HepG2 (cell line): ENCODE measurements around the gene IQGAP3. TPM values are rescaled to one million over a fixed set of nuclear protein-coding genes. Genes with fewer than 3 reads are reported as not detected.

Experiments
- ATAC-seq: fragments of 200-7000 bp; cut with Tn5 transposase; 3 replicates; pipeline ENCODE4 v1.9.1; 2020; ENCODE audit warnings: mild to moderate bottlenecking, moderate library complexity
- BruUV-seq: library from RNA; stranded (reverse); fragments of 400-500 nt; replicated peaks from 2 replicates; lab custom pipeline; 2021; lab: Mats Ljungman, UMichigan
- CTCF ChIA-PET: fragments of 300-600 bp; formaldehyde crosslinking; extraction: SDS; loops from one replicate; lab custom pipeline; 2021; ENCODE audit warnings: low total read pairs, inconsistent platforms, low intra/inter-chr PET ratio; lab: Yijun Ruan, JAX
- POLR2A ChIA-PET: fragments of 350-600 bp; sonication (Branson Sonifier 250); formaldehyde crosslinking; loops from one replicate; lab custom pipeline; 2020; ENCODE audit warnings: antibody characterized with exemption, inconsistent platforms; lab: Yijun Ruan, JAX
- DNase-seq: peaks from one replicate; pipeline ENCODE4 v3.0.0-alpha.2; 2015; ENCODE audit warnings: low spot score
- FAIRE-seq: peaks from 3 replicates; lab custom pipeline; 2011; peaks lifted over from hg19 to GRCh38; lab: Jason Lieb, UNC
- H2AFZ ChIP-seq: one replicate; pipeline ENCODE4 v1.6.1; 2011; ENCODE audit warnings: low read length, inconsistent platforms
- H3K27ac ChIP-seq: fragments of 300-600 bp; 3 replicates; pipeline ENCODE4 v1.8.0; 2011; ENCODE audit warnings: mixed run types, mild to moderate bottlenecking, mixed read lengths, low read length, inconsistent platforms; ENCODE audit not compliant: insufficient read depth; ENCODE audit errors: extremely low read length
- H3K27me3 ChIP-seq, 2 experiments: fragments of 200-600 bp in 1 of 2; 2 replicates in 1 of 2; 3 replicates in 1 of 2; pipeline versions ENCODE4 v1.6.0 to v1.8.0; 2011; ENCODE audit warnings: low read length in 2 of 2, mild to moderate bottlenecking in 2 of 2, moderate library complexity in 2 of 2, inconsistent platforms in 1 of 2; ENCODE audit not compliant: insufficient read depth in 2 of 2, control insufficient read depth in 1 of 2
- H3K36me3 ChIP-seq, 2 experiments: fragments of 200-600 bp in 1 of 2; replicated peaks in 1 of 2; 2 replicates in 1 of 2; 3 replicates in 1 of 2; pipeline versions ENCODE4 v1.5.1 to v1.8.0; 2011; ENCODE audit warnings: low read length in 2 of 2, inconsistent platforms in 1 of 2; ENCODE audit not compliant: insufficient read depth in 2 of 2, control insufficient read depth in 1 of 2
- H3K4me1 ChIP-seq: 2 replicates; pipeline ENCODE4 v1.5.1; 2012; ENCODE audit warnings: low read length, inconsistent platforms; ENCODE audit not compliant: insufficient read depth
- H3K4me2 ChIP-seq: 2 replicates; pipeline ENCODE4 v1.6.0; 2011; ENCODE audit warnings: low read depth, low read length, inconsistent platforms
- H3K4me3 ChIP-seq, 3 experiments: fragments of 200-600 bp in 1 of 3; sonication (generic), shearing (Covaris generic) in 1 of 3; replicated peaks in 1 of 3; 2 replicates each; pipeline ENCODE4 v1.5.1; 2011 to 2016; ENCODE audit warnings: low read length in 3 of 3, inconsistent platforms in 2 of 3, low read depth in 2 of 3, mild to moderate bottlenecking in 2 of 3, control low read depth in 1 of 3, mixed read lengths in 1 of 3; ENCODE audit not compliant: insufficient read depth in 1 of 3
- H3K79me2 ChIP-seq: one replicate; pipeline ENCODE4 v1.6.1; 2011; ENCODE audit warnings: low read length, inconsistent platforms; ENCODE audit not compliant: insufficient read depth
- H3K9ac ChIP-seq: 2 replicates; pipeline ENCODE4 v1.6.0; 2011; ENCODE audit warnings: mild to moderate bottlenecking, low read depth, low read length, inconsistent platforms; ENCODE audit not compliant: insufficient read depth
- H3K9me3 ChIP-seq: 2 replicates; pipeline ENCODE4 v1.5.1; 2012; ENCODE audit warnings: mild to moderate bottlenecking, low read length
- H4K20me1 ChIP-seq: 2 replicates; pipeline ENCODE4 v1.6.0; 2011; ENCODE audit warnings: inconsistent platforms, mild to moderate bottlenecking, low read length, moderate library complexity; ENCODE audit not compliant: insufficient read depth
- POLR2A ChIP-seq, 2 experiments: IDR thresholded peaks; 2 replicates each; pipeline ENCODE4 v1.6.1; 2011; ENCODE audit warnings: low read depth in 2 of 2, low read length in 2 of 2, mild to moderate bottlenecking in 1 of 2, moderate library complexity in 1 of 2; ENCODE audit not compliant: insufficient read depth in 1 of 2
- ZBTB20 ChIP-seq: sonication (generic); formaldehyde crosslinking; IDR thresholded peaks from 2 replicates; pipeline ENCODE4 v1.8.1; 2023; ENCODE audit warnings: missing genetic modification reagents, low read depth, mild to moderate bottlenecking, borderline replicate concordance
- ZNF121 ChIP-seq: sonication (generic); formaldehyde crosslinking; IDR thresholded peaks from 2 replicates; pipeline ENCODE4 v1.5.0; 2020; ENCODE audit warnings: mild to moderate bottlenecking, missing genetic modification reagents
- ZSCAN25 ChIP-seq: sonication (generic); formaldehyde crosslinking; IDR thresholded peaks from 2 replicates; pipeline ENCODE4 v1.8.0; 2022; ENCODE audit warnings: mild to moderate bottlenecking, missing genetic modification reagents
- WGBS: methylation state at CpG from one replicate; pipeline ENCODE4 v1.1.6; 2017; ENCODE audit warnings: low lambda C conversion rate; 5-methylcytosine and 5-hydroxymethylcytosine counted together
- in situ Hi-C: cut with HindIII; loops from 2 replicates; pipeline ENCODE4 v1.10.0; 2017; ENCODE audit warnings: low pct_unique_long_range_greater_than_20kb; ENCODE audit not compliant: extremely low pct_ligation_motif_present
- intact Hi-C: fragments of 100-400 bp; cut with micrococcal nuclease; formaldehyde crosslinking; loops from one replicate; pipeline ENCODE4 v1.10.0; 2022; ENCODE audit not compliant: unreplicated experiment
- polyA plus RNA-seq, 8 experiments: library from polyadenylated mRNA; depleted of rRNA in 3 of 8; stranded (reverse) in 7 of 8; unstranded in 1 of 8; fragments of >200 nt; fragmentation: Illumina TruSeq in 4 of 8; extraction: Trizol in 4 of 8; gene quantifications; 2 replicates each; pipeline versions ENCODE4 v1.2.1 to v1.2.3, GENCODE V29; 2011 to 2016; ENCODE audit warnings: low read depth in 4 of 8, missing spikeins in 1 of 8, mixed read lengths in 1 of 8; ENCODE audit not compliant: insufficient read depth in 1 of 8
- total RNA-seq, 5 experiments: library from RNA; depleted of rRNA; stranded (reverse); fragments of >200 nt; fragmentation: Illumina TruSeq; extraction: Trizol; gene quantifications; 2 replicates each; pipeline ENCODE4 v1.2.3, GENCODE V29; 2016; ENCODE audit warnings: low read depth in 1 of 5

IQGAP3 gene
- total and polyA plus RNA-seq, 2 of the 13 experiments (the other 11 are each of a cell fraction or from before 2014, with no cell fraction given): 13.5 to 14.1 TPM

DNA sequence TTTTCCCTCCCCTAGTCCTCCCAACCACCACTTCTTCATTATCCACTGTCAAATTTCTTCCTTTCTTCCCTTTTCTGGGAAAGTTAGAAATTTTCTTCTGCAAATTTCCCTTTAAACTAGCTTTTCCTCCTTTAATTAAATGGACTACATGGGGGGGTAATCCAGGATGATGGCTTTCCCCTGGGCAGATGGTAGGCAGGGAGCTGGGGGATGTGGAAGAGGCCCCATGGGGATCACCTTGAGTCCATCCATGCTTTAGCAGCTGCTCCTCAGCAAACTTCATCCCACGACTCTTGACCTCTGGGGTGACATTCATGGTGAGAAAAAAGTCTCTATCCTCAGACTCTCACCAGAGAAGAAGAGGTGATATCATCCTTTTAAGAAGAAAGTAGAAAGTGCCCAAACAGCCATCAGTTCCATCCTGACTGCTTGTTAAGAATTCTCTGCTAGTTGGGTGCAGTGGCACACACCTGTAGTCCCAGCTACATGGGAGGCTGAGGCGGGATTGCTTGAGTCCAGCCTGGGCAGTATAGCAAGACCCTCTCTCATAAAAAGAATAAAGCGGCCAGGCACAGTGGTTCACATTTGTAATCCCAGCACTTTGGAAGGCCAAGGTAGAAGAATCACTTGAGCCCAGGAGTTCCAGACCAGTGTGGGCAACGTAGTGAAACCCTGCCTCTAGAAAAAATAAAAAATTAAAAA is 26.5 kb upstream of the IQGAP3 start:
- 100% methylated on average over 4 of the region's 4 CpGs for WGBS
- ATAC-seq (no peak), DNase-seq (no peak), FAIRE-seq (no peak)
- H4K20me1 ChIP-seq: no peaks in the 10 kb centered on the region
- in situ Hi-C loops (no loop called here), intact Hi-C loops (no loop called here)
- H3K9me3 ChIP-seq: no peaks in the 10 kb centered on the region
- no peak overlapping the region for H3K4me3 ChIP-seq
- H3K9ac ChIP-seq: no peak overlapping the region
- POLR2A ChIA-PET: no interaction called here
- H3K27ac ChIP-seq: no peak overlapping the region
- no TSS peak for BruUV-seq
- no peak overlapping the region for H3K4me2 ChIP-seq
- CTCF ChIA-PET: no interaction called here
- no peak overlapping the region for H2AFZ ChIP-seq
- H3K4me1 ChIP-seq: peaks cover 27% of the 10 kb centered on the region
- peaks cover 7 to 41% of the 10 kb centered on the region in 2 experiments for H3K36me3 ChIP-seq
- TF ChIP-seq ZNF121 (CRISPR knock-in tag) (peak; percentile 79), ZBTB20 (no peak)
- H3K27me3 ChIP-seq: no peaks in the 10 kb centered on the region
- H3K79me2 ChIP-seq: peaks cover 19% of the 10 kb centered on the region

DNA sequence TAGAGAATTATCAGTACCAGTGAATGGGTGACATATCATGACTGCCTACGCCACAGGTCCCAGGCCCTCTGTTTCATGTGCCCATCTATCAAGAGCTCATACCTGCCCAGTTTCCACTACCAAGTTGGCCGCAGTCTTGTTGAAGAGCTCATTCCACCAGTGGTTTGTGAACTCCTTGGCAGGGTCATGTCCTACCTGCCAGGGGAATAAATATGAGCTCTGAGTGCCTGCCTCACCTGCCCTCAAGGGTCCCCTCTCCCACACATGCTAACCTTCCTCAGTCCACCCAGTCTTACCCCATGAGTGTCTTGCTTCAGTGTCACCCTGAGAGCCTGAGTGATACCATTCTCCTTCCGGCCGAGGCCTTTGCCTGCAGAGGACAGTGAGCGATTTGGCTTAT is 25.8 kb upstream of the IQGAP3 start:
- peaks cover 19% of the 10 kb centered on the region for H3K79me2 ChIP-seq
- no TSS peak for BruUV-seq
- H3K27me3 ChIP-seq: no peaks in the 10 kb centered on the region
- no peak overlapping the region for H2AFZ ChIP-seq
- in situ Hi-C loops: no loop called here
- no peak for FAIRE-seq
- no peak overlapping the region for H3K4me2 ChIP-seq
- ChIA-PET CTCF (no interaction called here), POLR2A (no interaction called here)
- no peaks in the 10 kb centered on the region for H3K9me3 ChIP-seq
- intact Hi-C loops: no loop called here
- H3K27ac ChIP-seq: no peak overlapping the region
- ATAC-seq: no peak
- H3K4me3 ChIP-seq: no peak overlapping the region
- H3K36me3 ChIP-seq: peaks cover 7 to 46% of the 10 kb centered on the region in 2 experiments
- H3K4me1 ChIP-seq: peaks cover 27% of the 10 kb centered on the region
- no peaks in the 10 kb centered on the region for H4K20me1 ChIP-seq
- no peak overlapping the region for H3K9ac ChIP-seq
- 96% methylated on average over 5 of the region's 5 CpGs for WGBS
- DNase-seq: no peak
- TF ChIP-seq POLR2A (IDR thresholded peaks at IDR 0.05; ENCODE audit: insufficient read depth in 1 of 2, low read depth in 2 of 2, low read length in 2 of 2): 0 out of 4 replicates have a peak, but pooled peaks of 1 of the 2 experiments have one; percentile 17
- TF ChIP-seq ZSCAN25 (CRISPR knock-in tag): no peak
